Body of pancreas (tissue), 4 donors: ENCODE data around the gene TNFRSF4. TPM values are rescaled to one million over a fixed set of nuclear protein-coding genes. Genes with fewer than 3 reads are reported as not detected.

Source experiments
- ATAC-seq: fragments of 150-250 bp; one replicate; pipeline ENCODE4 v1.9.1; 2016
- DNase-seq, 4 donors: peaks; one replicate each; pipeline ENCODE4 v3.0.0-alpha.2; 2019
- H3K27ac ChIP-seq, 4 donors: fragments of 200-600 bp; sonication (generic); 1 replicate in 3 of 4; 2 replicates in 1 of 4; pipeline versions ENCODE4 v1.5.1 to v1.6.1; 2016 to 2019; ENCODE audit warnings: mild to moderate bottlenecking in 1 of 4, mixed read lengths in 1 of 4, moderate library complexity in 1 of 4
- H3K27me3 ChIP-seq, 2 donors: fragments of 200-600 bp; sonication (generic); one replicate each; pipeline ENCODE4 v1.6.0; 2016; ENCODE audit warnings: mild to moderate bottlenecking in 1 of 2
- H3K36me3 ChIP-seq, 2 donors: fragments of 200-600 bp; sonication (generic); replicated peaks in 1 of 2; 2 replicates each; pipeline ENCODE4 v1.5.1; 2016; ENCODE audit warnings: low read depth in 2 of 2; ENCODE audit not compliant: insufficient read depth in 1 of 2
- H3K4me1 ChIP-seq: fragments of 200-600 bp; sonication (generic); one replicate; pipeline ENCODE4 v1.6.0; 2016
- H3K4me3 ChIP-seq, 2 donors: fragments of 200-600 bp; sonication (generic); 1 replicate in 1 of 2; 2 replicates in 1 of 2; pipeline ENCODE4 v1.5.1; 2016 to 2019
- H3K9me3 ChIP-seq, 3 donors: fragments of 200-600 bp; sonication (generic); 1 replicate in 2 of 3; 2 replicates in 1 of 3; pipeline ENCODE4 v1.5.1; 2016
- CTCF ChIP-seq, 7 experiments: fragments of 450-650 bp in 4 of 7; fragments of 200-600 bp in 3 of 7; sonication (generic) in 3 of 7; IDR thresholded peaks; one replicate each; pipeline ENCODE4 v1.5.1; 2016 to 2019; ENCODE audit warnings: antibody characterized with exemption in 7 of 7
- POLR2A ChIP-seq, 3 donors: fragments of 450-650 bp; IDR thresholded peaks; one replicate each; pipeline ENCODE4 v1.6.1; 2016; ENCODE audit warnings: antibody characterized with exemption in 3 of 3, mild to moderate bottlenecking in 2 of 3
- WGBS, 2 donors: methylation state at CpG; one replicate each; pipeline ENCODE4 v1.1.5; 2017; 5-methylcytosine and 5-hydroxymethylcytosine counted together
- intact Hi-C: fragments of 100-400 bp; cut with DNase I; formaldehyde crosslinking; loops from one replicate; pipeline ENCODE4 v1.15.1; 2023
- total RNA-seq, 2 donors: library from RNA; depleted of rRNA; stranded (reverse); fragments of >200 nt; gene quantifications; one replicate each; pipeline ENCODE4 v1.1.0, GENCODE V29; 2016

Gene TNFRSF4
- total RNA-seq, 2 donors from 2014 or later, result 0.99 to 2.6 TPM

GRCh38 chr1:1236176-1236763 is 22.3 kb upstream of the TNFRSF4 start:
- Histone ChIP-seq H3K4me3 (no peak overlapping the region), H3K27ac (no peak overlapping the region), H3K36me3 (no peaks in the 10 kb centered on the region), H3K9me3 (no peaks in the 10 kb centered on the region), H3K4me1 (peaks cover 25% of the 10 kb centered on the region), H3K27me3 (peaks cover 0 to 5% of the 10 kb centered on the region in 2 donors)
- 79 to 80% methylated on average over 3 to 12 of the region's 22 CpGs for WGBS, 2 donors
- no peak for DNase-seq
- intact Hi-C loops, result no loop called here
- TF ChIP-seq POLR2A (IDR thresholded peaks at IDR 0.05), result no peak
- no peak for TF ChIP-seq CTCF (IDR thresholded peaks at IDR 0.05)
- no peak for ATAC-seq

GRCh38 chr1:1235016-1235744 is 21.2 kb upstream of the TNFRSF4 start:
- no peaks in the 10 kb centered on the region for H3K36me3 ChIP-seq
- H3K4me3 ChIP-seq, result no peak overlapping the region
- TF ChIP-seq POLR2A (IDR thresholded peaks at IDR 0.05) (no peak), CTCF (IDR thresholded peaks at IDR 0.05) (no peak)
- ATAC-seq, result no peak
- peaks cover 32% of the 10 kb centered on the region for H3K4me1 ChIP-seq
- 89 to 90% methylated on average over 21 to 23 of the region's 27 CpGs for WGBS, 2 donors
- H3K9me3 ChIP-seq, result no peaks in the 10 kb centered on the region
- DNase-seq, result no peak
- intact Hi-C loops, result no loop called here
- H3K27me3 ChIP-seq, result peaks cover 0 to 5% of the 10 kb centered on the region in 2 donors
- no peak overlapping the region for H3K27ac ChIP-seq

- ATAC-seq (no peak), DNase-seq (no peak)
- Histone ChIP-seq H3K4me3 (no peak overlapping the region), H3K9me3 (no peaks in the 10 kb centered on the region), H3K36me3 (no peaks in the 10 kb centered on the region), H3K27me3 (peaks cover 0 to 5% of the 10 kb centered on the region in 2 donors), H3K4me1 (peaks cover 40% of the 10 kb centered on the region), H3K27ac (no peak overlapping the region)
- no peak for TF ChIP-seq CTCF (IDR thresholded peaks at IDR 0.05)
- no peak for TF ChIP-seq POLR2A (IDR thresholded peaks at IDR 0.05)
- 91 to 98% methylated on average over 18 to 28 of the region's 28 CpGs for WGBS, 2 donors
- intact Hi-C loops, result no loop called here
These were observed 20.3 kb upstream of the TNFRSF4 start for GRCh38 chr1:1234180-1234808.

- Histone ChIP-seq H3K27me3 (peaks cover 0 to 5% of the 10 kb centered on the region in 2 donors), H3K9me3 (no peaks in the 10 kb centered on the region), H3K4me1 (peaks cover 42% of the 10 kb centered on the region), H3K36me3 (no peaks in the 10 kb centered on the region), H3K27ac (no peak overlapping the region), H3K4me3 (no peak overlapping the region)
- WGBS, 2 donors, result 95 to 97% methylated on average over 15 of the region's 15 CpGs
- ATAC-seq (no peak), DNase-seq (no peak)
- intact Hi-C loops, result no loop called here
- TF ChIP-seq POLR2A (IDR thresholded peaks at IDR 0.05), result no peak
- no peak for TF ChIP-seq CTCF (IDR thresholded peaks at IDR 0.05)
These were observed 19.6 kb upstream of the TNFRSF4 start for GRCh38 chr1:1233567-1233892.
